Measurements from ENCODE around the gene NRXN3.

GRCh38 chr14:79712302-79712950 is 1542.3 kb downstream of the NRXN3 start:
- TF ChIP-seq CTCF (tag by site-specific recombination; IDR thresholded peaks at IDR 0.05): no peak
- no peak for TF ChIP-seq ZNF239 (tag by site-specific recombination; IDR thresholded peaks at IDR 0.05)
- no peak for TF ChIP-seq ZNF350 (tag by site-specific recombination; IDR thresholded peaks at IDR 0.05)
- TF ChIP-seq ZNF626 (tag by site-specific recombination; IDR thresholded peaks at IDR 0.05): no peak
